ENCODE results near the gene RASGRP1. TPM values are rescaled to one million over a fixed set of nuclear protein-coding genes. Genes with fewer than 3 reads are reported as not detected.

Gene RASGRP1
- total RNA-seq, 1 donor from 2014 or later: 0.11 TPM

GRCh38 chr15:38479266-38479665, 85.3 kb downstream of the RASGRP1 start:
- no peak for DNase-seq
- intact Hi-C loops (cut with DNase I): no loop called here
- no peak for ATAC-seq (ENCODE audit: poor library complexity)

DNA sequence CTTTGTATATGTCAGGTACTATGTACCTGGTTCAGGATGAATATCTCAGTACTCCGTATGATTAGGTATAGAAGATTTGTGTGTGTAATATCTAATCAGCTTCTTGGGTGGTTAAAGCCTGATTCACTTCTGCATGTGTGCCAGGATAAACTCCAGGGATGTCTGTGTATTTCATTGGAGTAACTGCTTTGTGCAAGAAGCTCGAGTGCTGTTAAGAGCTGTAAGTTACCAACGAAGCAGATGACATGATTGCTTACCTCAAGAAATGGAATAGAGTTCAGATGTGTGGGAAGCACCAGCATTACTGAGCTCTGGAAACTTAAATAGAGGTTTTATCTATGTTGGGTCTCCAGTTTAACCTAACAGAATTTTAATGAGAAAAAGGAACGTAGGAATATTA, 87.0 kb downstream of the RASGRP1 start:
- DNase-seq (no peak), ATAC-seq (ENCODE audit: poor library complexity) (no peak)
- intact Hi-C loops (cut with DNase I): no loop called here

DNA sequence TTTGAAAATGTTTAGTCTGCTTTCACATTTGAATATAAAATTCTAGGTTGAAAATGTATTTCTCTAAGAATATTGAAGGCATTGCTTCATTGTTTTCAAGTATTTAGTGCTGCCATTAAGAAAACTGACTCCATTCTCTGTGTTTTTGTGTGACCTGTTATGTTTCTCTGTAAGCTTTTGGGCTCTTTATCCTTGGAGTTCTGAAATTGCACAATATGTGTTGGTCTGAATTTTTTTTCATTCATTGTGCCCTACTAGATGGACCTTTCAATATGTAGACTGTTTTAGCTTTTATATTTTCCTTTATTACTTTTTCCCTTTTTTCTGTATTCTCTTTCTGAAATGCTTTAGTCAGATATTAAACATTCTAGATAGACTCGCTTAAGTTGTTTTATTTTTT, 88.5 kb downstream of the RASGRP1 start:
- ATAC-seq (ENCODE audit: poor library complexity): no peak
- DNase-seq: no peak
- intact Hi-C loops (cut with DNase I): no loop called here

DNA sequence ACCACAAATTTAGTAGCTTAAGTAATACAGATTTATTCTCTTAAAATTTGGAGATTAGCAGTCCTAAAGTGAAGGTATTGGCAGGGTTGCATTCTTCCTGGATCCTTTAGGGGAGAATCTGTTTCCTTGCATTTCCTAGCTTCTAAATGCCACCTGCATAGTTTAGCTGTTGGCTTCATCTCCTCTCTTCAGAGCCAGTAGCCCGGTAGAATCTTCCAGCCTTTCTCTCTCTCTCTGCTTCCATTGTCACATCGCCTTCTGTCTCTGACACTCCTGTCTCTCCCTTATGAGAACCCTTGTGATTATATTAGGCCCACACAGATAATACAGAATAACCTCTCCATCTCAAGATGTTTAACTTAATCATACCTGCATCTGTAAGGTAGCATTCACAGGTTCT, 89.3 kb downstream of the RASGRP1 start:
- no peak for ATAC-seq (ENCODE audit: poor library complexity)
- intact Hi-C loops (cut with DNase I): no loop called here
- DNase-seq: no peak

DNA sequence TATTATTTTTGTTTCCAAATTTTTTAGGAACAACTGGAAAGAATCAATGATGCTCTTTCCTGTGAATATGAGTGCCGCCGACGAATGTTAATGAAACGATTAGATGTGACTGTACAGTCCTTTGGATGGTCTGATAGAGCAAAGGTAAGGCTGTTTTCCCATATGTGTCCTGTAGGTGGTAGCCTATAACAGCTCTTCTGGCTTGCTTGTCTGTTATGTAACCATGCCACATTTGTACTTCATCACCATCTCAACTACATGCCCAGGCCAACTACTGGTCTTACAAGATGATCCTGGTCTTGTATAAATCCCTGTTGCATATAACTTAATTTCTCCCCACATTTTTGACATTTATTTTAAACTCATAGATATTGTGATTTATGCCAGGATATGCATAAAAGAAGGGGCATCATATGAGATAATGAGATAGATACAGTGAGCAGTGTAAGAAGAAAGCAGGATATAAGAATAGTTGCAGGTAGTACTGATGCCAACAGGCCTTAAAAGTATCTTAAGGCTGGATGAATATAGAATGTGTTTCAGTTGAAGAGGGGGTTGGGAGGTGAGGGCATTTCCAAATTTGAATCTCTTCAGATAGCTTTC, 90.4 kb downstream of the RASGRP1 start:
- intact Hi-C loops (cut with DNase I): loop anchor here (5.0 kb wide), 1 partner anchor 218 kb away; no protein-coding TSS in a partner anchor
- DNase-seq: no peak
- peak; percentile 88 for ATAC-seq (ENCODE audit: poor library complexity)

DNA sequence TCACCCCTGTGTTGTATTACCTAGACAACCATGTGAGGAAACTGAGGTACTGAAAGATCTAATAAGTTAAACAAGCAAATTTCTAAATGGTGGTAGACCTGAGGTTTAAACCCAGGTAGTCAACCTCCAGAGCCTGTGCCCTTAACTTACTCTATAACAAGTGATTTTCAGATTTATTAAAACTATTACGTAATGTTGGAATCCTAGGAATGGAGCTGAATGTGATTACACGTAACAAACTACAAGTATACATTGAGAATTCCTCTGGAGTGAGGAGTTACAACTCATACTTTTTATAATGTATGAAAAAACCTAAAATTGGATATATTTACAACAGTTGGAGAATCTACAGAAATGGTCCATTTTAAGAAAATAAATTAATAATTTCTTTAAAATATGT, 92.6 kb downstream of the RASGRP1 start:
- DNase-seq (no peak), ATAC-seq (ENCODE audit: poor library complexity) (no peak)
- intact Hi-C loops (cut with DNase I): loop anchor here (5.0 kb wide), 1 partner anchor 220 kb away; no protein-coding TSS in a partner anchor

- intact Hi-C loops (cut with DNase I): loop anchor here (5.0 kb wide), 1 partner anchor 221 kb away; no protein-coding TSS in a partner anchor
- DNase-seq: no peak
- ATAC-seq (ENCODE audit: poor library complexity): no peak
Measured at GRCh38 chr15:38470816-38471215, 93.8 kb downstream of the RASGRP1 start.

DNA sequence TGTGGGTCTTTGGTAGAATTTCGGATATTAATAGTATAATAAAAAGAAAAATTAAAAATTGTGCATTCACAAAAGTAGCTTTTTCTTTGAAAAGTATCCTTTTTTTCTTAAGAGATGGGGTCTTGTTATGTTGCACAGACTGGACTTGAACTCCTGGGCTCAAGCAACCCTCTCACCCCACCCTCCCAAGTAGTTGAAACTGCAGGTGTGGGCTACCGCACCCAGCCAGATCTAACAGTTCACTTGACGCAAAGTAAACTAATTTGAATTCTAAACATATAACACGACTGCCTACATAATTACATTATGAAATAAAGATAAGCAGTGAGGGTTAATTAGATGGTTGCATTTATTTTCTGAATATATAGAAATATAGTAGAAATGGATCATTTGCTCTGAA, 99.9 kb downstream of the RASGRP1 start:
- intact Hi-C loops (cut with DNase I): no loop called here
- DNase-seq: no peak

DNA sequence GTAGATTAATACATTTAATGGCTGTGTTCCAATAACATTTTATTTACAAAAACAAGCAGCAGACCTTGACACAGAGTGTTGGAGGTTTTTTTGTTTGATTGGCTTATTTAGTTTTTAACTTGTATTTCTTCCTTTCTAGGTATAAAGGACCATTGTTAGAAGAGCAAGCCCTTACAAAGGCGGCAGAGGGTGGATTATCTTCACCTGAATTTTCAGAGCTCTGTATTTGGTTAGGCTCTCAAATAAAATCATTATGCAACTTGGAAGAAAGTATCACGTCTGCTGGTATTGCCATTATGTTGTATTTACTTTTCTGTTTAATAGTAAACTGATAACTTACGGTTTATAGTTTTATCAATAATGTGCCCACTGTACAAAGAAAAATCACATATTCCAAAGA, 100.7 kb downstream of the RASGRP1 start:
- intact Hi-C loops (cut with DNase I): no loop called here
- no peak for ATAC-seq (ENCODE audit: poor library complexity)
- no peak for DNase-seq

More for the DNA sequence above, 99.9 kb downstream of the RASGRP1 start:
- ATAC-seq (ENCODE audit: poor library complexity): no peak

- no peak for DNase-seq
- no peak for ATAC-seq (ENCODE audit: poor library complexity)
- intact Hi-C loops (cut with DNase I): no loop called here
Measured at GRCh38 chr15:38461066-38461833, 103.4 kb downstream of the RASGRP1 start.

DNA sequence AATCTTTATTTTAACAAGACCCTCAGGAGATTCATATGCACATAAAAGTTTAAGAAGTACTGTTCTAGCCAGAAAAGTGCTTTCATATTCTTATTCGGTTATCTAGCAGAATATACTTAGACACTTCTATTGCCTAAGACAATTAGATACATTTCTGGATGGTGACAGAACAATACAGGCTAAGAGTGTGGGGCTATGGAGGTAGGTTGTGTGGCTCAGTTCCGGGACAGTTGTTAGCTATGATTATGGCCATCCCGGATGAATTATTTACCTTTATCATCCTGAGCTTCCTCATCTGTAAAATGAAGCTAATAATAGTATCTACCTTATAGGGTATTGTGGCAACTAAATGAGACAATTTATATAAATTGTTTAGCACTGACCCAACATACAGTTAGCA, 104.1 kb downstream of the RASGRP1 start:
- intact Hi-C loops (cut with DNase I): no loop called here
- DNase-seq: no peak
- no peak for ATAC-seq (ENCODE audit: poor library complexity)

DNA sequence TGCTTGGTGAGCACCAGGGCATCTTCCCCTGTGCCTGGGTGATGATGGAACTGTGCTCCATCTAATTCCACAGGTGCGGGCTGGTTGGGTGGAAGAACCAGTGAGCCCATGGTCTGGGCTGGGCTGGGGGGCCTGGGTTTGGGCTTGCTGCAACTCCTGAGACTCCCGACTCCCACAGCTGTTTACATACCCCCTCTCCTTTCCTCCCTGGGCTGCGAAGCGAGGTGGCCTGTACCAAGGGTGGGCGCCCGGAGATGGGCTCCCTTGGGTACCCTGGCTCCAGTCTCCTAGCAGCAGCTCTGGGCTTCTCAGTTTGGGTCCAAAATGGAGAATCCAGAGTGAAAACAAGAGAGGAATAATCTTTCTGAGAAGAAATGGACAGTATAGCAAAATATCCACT, 105.1 kb downstream of the RASGRP1 start:
- intact Hi-C loops (cut with DNase I): no loop called here
- DNase-seq (no peak), ATAC-seq (ENCODE audit: poor library complexity) (no peak)

- intact Hi-C loops (cut with DNase I): no loop called here
- DNase-seq: no peak
- ATAC-seq (ENCODE audit: poor library complexity): no peak
Measured at GRCh38 chr15:38458646-38459045, 106.0 kb downstream of the RASGRP1 start.

- intact Hi-C loops (cut with DNase I): no loop called here
- ATAC-seq (ENCODE audit: poor library complexity) (no peak), DNase-seq (no peak)
Measured at GRCh38 chr15:38455092-38455491, 109.5 kb downstream of the RASGRP1 start.

DNA sequence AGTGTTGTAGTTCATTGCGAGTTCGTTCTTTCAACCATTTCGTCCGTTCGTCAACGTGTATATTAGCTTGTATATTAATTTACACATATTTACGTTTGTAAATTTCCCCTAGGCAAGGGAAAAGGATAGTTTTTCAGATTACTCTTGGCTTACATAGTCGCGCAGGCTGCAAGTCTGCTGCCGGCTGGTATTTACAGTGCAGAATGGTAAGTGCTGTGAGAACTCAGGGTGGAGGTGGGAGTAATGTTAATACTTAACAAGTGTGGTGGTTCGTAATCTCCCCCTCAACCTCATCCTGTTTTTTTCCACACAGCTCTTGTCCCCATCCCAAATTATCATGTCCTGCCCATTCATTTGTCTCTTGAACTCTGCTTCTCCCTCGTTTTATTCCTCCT, 109.9 kb downstream of the RASGRP1 start:
- DNase-seq (no peak), ATAC-seq (ENCODE audit: poor library complexity) (no peak)
- intact Hi-C loops (cut with DNase I): no loop called here

- DNase-seq (peak; percentile 93), ATAC-seq (ENCODE audit: poor library complexity) (peak; percentile 99)
- intact Hi-C loops (cut with DNase I): no loop called here
Measured at GRCh38 chr15:38453971-38454695, 110.5 kb downstream of the RASGRP1 start, which contains the start of gene FAM98B. TSS of gene FAM98B (plus strand) at chr15:38454127. CDS start at chr15:38454162, 35 bp downstream.

GRCh38 chr15:38441130-38441519, 123.5 kb downstream of the RASGRP1 start:
- intact Hi-C loops (cut with DNase I): loop anchor here (5.0 kb wide), 1 partner anchor 246 kb away; no protein-coding TSS in a partner anchor
- DNase-seq: no peak
- no peak for ATAC-seq (ENCODE audit: poor library complexity)

GRCh38 chr15:38440353-38441129, 124.1 kb downstream of the RASGRP1 start:
- no peak for DNase-seq
- intact Hi-C loops (cut with DNase I): loop anchor here (5.0 kb wide), 1 partner anchor 247 kb away; no protein-coding TSS in a partner anchor
- ATAC-seq (ENCODE audit: poor library complexity): peak; percentile 84
